Stimulated activated CD8-positive, alpha-beta memory T cell treated with anti-CD3 and anti-CD28 coated beads, Interleukin-2, amount 100 ng/mL, for 1 hour (primary cell): ENCODE results near the gene ARFGEF3.

Experiments
- DNase-seq, 2 donors: peaks; one replicate each; pipeline ENCODE4 v3.0.0-alpha.2; 2020; ENCODE audit warnings: low read depth in 2 of 2

The ARFGEF3 gene

DNA sequence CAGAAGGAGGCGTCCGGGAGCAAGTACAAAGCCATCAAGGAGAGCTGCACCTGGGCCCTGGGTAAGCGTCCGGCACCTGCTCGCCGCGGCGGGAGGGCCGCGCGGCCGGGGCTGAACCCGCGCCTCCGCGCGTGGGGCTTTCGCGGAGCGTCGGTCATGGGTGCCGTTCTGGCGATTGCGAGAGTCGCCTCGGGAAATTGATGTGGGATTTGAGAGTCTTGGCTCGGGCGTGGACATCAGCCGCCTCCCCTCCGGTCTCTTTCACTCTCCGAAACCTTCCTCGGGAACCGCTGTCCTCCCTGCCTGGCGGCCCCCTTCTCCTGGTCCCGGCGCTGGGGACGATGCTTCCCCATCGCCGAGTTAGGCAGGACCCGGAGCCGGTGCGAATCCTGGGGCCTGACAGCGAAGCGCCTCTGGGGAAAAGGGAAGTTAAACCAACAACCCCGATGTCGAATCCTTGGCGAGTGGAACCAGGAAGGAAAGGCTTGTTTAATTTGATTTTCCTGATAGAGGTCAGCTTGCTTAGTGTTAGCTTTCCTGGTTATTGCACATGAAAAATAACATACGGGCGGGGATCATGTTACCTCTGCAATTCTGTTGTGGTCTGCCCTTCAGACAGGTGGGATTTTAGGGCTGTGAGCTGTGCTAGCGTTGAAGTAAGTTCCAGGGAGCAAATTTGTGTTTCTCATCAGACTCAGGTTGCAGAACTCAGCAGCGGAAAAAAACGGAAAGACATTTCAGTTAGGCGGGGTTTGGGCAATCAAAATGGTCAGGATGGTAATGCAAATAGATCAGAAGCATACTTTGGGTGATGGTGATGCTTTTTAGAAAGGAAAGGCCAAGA is 594 bp downstream of the ARFGEF3 start:
- no peak for DNase-seq

- no peak for DNase-seq
Measured at GRCh38 chr6:138162955-138163575, 1.3 kb downstream of the ARFGEF3 start.

DNA sequence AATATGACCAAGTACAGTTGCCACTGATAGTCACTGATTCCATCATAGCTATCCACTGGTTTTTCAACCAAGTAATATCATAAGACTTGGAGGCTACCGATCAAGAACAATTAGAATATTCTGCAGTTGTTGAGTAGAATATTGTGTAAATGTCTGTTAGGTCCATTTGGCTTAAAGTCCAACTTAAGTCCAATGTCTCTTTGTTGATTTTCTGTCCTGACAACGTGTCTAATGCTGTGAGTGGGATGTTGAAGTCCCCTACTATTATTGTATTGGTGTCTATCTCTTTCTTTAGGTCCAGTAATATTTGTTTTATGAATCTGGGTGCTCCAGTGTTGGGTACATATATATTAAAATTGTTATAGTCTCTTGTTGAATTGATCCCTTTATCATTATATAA is 13.9 kb downstream of the ARFGEF3 start:
- no peak for DNase-seq

DNA sequence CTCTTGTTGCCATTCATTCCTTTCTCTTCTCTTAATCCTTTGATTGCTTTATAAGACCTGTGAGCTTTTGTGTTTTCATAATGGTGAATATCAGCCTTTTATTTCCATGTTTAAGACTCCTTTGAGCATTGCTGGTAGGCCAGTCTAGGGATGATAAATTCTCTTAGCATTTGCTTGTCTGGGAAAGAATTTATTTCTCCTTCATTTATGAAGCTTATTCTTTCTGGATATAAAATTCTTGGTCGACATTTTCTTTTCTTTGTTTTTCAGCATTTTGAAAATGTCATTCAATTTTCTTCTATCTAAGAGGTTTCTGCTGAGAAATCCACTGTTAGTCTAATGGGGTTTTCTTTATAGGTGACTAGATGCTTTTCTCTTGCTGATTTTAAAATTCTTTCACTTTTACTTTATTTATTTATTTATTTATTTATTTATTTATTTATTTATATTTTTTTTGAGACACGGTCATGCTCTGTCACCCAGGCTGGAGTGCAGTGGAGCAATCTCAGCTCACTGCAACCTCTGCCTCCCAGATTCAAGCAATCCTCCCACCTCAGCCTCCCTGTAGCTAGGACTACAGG is 15.0 kb downstream of the ARFGEF3 start:
- no peak for DNase-seq

DNA sequence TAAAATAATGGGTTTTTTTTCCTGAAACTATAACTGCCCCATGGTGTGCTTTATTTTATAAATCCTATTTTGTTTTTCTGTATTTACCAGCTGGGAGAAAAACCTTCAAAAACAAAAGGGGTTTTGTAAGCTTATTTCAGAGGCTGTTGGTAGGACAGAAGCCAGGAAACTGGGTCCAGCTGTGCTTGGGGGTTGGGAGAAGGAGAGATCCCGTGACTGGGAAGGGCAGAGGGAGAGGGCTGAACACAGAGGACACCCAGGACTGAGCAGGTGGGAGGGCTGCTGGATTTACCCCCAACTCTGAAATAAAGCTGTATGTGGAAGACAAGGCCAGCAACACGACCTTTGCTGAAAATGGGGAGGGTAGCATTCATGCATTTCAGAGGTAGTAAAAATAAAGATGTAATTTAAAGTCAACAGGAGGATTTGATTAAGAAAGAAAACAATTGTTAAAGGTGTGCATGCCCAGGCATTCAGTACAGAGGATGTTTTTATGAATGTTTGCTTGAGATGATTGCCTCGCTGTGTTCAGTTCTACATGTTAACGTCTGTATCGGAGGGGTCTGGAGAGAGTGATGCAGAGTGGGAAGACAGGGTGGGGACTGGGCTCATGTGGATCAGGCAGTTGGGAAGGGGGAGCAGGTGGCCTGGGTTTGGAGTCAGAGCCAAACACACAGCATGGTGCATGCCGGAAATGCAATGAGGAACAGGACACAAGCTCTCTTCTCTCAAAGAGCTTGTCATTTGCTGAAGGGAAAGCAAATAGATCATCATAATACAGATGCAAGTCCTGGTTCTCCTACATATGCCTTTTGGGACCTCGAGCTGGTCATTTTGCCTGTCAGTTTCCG is 21.4 kb downstream of the ARFGEF3 start:
- no peak for DNase-seq

GRCh38 chr6:138183790-138184134 is 22.0 kb downstream of the ARFGEF3 start:
- DNase-seq: no peak

GRCh38 chr6:138184230-138184629 is 22.5 kb downstream of the ARFGEF3 start:
- no peak for DNase-seq

DNA sequence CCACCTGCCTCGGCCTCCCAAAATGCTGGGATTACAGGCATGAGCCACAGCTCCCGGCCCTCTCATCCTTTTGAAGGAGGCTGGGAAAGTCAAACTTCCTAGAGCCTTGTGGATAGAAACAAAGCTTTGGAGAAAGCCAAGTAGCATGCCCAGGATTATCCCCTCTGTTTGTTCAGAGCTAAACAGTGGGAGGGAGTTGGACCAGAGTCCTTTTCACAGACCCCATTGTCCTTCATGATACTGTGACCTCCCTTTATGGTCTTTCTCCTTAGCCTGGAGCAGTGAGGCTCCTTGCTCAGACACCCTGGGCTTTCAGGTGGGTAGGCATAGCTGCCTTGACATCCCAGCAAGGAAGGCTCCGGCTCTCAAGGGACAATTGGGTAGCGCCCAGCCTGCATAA is 25.4 kb downstream of the ARFGEF3 start:
- DNase-seq: no peak

GRCh38 chr6:138188278-138188941 is 26.7 kb downstream of the ARFGEF3 start:
- DNase-seq: no peak

- no peak for DNase-seq
Measured at GRCh38 chr6:138194287-138194686, 32.5 kb downstream of the ARFGEF3 start.

DNA sequence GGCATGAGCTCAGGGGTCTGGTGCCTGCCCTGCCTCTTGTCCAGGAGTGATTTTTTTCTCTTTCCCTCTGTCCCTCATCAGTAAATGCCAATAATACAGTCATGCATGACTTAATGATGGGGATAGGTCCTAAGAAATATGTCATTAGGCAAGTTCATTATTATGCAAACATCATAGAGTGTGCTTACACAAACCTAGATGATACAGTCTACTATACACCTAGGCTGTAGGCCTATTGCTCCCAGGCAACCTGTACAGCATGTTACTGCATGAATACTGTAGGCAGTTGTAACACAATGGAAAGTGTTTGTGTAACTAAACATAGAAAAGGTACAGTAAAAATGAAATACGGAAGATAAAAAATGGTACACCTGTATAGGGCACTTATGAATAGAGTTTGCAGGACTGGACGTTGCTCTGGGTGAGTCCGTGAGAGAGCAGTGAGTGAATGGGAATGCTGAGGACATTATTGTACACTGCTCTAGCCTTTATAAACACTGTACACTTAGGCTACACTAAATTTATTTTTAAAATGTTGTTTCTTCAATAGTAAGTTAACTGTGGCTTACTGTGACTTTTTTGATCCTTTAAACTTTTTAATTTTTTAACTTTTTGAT is 34.5 kb downstream of the ARFGEF3 start:
- no peak for DNase-seq

- no peak for DNase-seq
Measured at GRCh38 chr6:138197570-138197969, 35.8 kb downstream of the ARFGEF3 start.

GRCh38 chr6:138198430-138199091 is 36.8 kb downstream of the ARFGEF3 start:
- no peak for DNase-seq

DNA sequence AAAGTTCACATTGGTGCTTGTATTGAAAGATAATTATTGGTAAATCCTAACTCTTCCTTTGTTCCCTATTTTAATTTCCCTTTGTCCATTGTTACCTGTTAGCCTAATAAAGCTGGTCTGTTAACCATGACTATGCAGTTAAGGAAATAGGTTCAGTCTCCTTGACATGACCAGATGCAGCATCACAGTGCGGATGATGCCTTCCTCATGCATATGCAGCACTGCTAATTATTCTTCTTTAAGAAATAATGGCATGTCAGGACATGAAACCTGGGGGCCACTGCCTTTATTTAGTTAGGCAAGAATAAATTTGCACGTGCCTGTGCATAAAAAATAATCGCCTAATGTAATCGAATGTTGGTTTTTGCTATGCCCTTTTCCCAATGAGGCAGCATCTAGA is 40.1 kb downstream of the ARFGEF3 start:
- no peak for DNase-seq

- DNase-seq: no peak
Measured at GRCh38 chr6:138203315-138203714, 41.6 kb downstream of the ARFGEF3 start.

DNA sequence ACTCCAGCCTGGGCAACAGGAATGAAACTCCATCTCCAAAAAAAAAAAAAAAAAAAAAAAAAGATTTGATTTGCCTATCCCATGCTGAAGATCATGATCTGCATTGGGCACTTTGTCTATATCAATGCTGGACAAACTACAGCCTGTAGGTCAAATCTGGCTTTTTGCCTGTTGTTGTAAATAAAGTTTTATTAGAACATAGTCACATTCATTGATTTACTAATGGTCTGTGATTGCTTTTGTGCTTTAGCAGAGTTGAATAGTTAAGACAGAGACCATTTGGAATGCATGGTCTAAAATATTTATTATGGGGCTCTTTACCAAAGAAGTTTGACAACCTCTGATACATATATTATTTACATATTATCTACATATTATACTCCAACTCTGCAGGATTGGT is 42.6 kb downstream of the ARFGEF3 start:
- DNase-seq: no peak

- DNase-seq: no peak
Measured at GRCh38 chr6:138204792-138205384, 43.1 kb downstream of the ARFGEF3 start.

DNA sequence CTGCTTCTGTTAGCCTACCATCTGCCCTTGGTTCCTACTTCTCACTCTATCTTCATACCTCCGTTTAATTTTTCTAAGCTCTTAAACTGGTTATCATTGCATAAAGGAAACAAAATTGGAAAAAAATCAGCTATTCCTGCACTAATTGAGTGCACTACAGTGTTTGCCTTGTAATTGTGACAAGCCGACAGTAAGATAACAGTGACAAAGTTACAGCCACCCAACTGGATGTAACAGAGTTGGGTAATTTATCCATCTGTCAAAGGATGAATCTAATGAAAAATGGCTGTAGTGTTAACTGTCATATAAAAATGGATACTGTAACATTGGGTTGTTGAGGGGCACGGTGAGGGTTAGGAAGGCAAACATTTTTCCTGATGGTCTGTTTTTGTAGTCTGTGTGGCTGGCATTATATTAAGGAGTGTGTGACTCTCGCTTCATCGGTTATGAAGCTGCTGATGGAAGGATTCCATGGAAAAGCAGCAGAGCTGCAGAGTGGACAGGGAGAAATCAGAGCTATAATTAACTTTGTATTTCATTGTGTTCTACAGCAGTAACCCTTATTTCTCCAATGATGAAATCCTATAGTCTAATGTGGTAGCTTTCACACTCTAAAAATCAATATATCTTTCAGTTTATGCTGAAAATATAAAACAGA is 43.8 kb downstream of the ARFGEF3 start:
- no peak for DNase-seq

- no peak for DNase-seq
Measured at GRCh38 chr6:138206862-138207261, 45.1 kb downstream of the ARFGEF3 start.
